Adrenal gland (tissue), 12 donors: ENCODE data around the gene PRPF31. TPM values are rescaled to one million over a fixed set of nuclear protein-coding genes. Genes with fewer than 3 reads are reported as not detected.

Experiments
- DNase-seq, 7 donors: peaks; one replicate each; pipeline ENCODE4 v3.0.0-alpha.2; 2019 to 2020
- H3K27ac ChIP-seq, 5 donors: fragments of 200-600 bp; sonication (generic) in 4 of 5; 1 replicate in 3 of 5; 2 replicates in 2 of 5; pipeline versions ENCODE4 v1.5.1 to v1.8.0; 2016 to 2020; ENCODE audit warnings: mild to moderate bottlenecking in 1 of 5
- H3K27me3 ChIP-seq: fragments of 200-600 bp; 2 replicates; pipeline ENCODE4 v1.8.0; 2021
- H3K36me3 ChIP-seq, 2 donors: fragments of 200-600 bp; replicated peaks in 1 of 2; 1 replicate in 1 of 2; 2 replicates in 1 of 2; pipeline versions ENCODE4 v1.5.1 to v1.8.0; 2018 to 2022
- H3K4me1 ChIP-seq, 2 donors: fragments of 200-600 bp; replicated peaks in 1 of 2; 1 replicate in 1 of 2; 2 replicates in 1 of 2; pipeline versions ENCODE4 v1.5.1 to v1.8.0; 2018 to 2021
- H3K4me3 ChIP-seq, 4 donors: fragments of 200-600 bp; sonication (generic) in 3 of 4; one replicate each; pipeline ENCODE4 v1.5.1; 2016 to 2018
- H3K9me3 ChIP-seq, 3 donors: fragments of 200-600 bp; sonication (generic) in 1 of 3; replicated peaks in 1 of 3; 1 replicate in 2 of 3; 2 replicates in 1 of 3; pipeline versions ENCODE4 v1.5.1 to v1.8.0; 2016 to 2021
- CTCF ChIP-seq, 6 experiments: fragments of 450-650 bp in 4 of 6; fragments of 200-600 bp in 2 of 6; sonication (generic) in 1 of 6; IDR thresholded peaks; 1 replicate in 5 of 6; 2 replicates in 1 of 6; pipeline versions ENCODE4 v1.5.1 to v1.8.0; 2016 to 2021; ENCODE audit warnings: antibody characterized with exemption in 6 of 6, mild to moderate bottlenecking in 2 of 6, moderate library complexity in 1 of 6
- POLR2A ChIP-seq, 2 donors: fragments of 450-650 bp; IDR thresholded peaks; one replicate each; pipeline ENCODE4 v1.6.1; 2017; ENCODE audit warnings: antibody characterized with exemption in 2 of 2, mild to moderate bottlenecking in 2 of 2, moderate library complexity in 1 of 2
- WGBS, 4 donors: extraction: QIAGEN DNeasy Blood & Tissue Kit in 2 of 4; methylation state at CpG; one replicate each; pipeline versions ENCODE4 v1.1.5 to v1.1.7; 2013 to 2017; 5-methylcytosine and 5-hydroxymethylcytosine counted together
- intact Hi-C, 2 donors: fragments of 100-400 bp; cut with DNase I; formaldehyde crosslinking; loops; one replicate each; pipeline versions ENCODE4 v1.14.1 to v1.15.0; 2022 to 2023
- polyA plus RNA-seq, 3 donors: library from polyadenylated mRNA; stranded (reverse); fragments of 200-250 nt in 2 of 3; fragments of 350-450 nt in 1 of 3; fragmentation: Illumina TruSeq in 1 of 3; extraction: RNeasy Lipid Tissue Mini Kit (QIAGEN cat#74804) in 1 of 3; gene quantifications; one replicate each; pipeline ENCODE4 v1.2.3, GENCODE V29; 2013 to 2014
- total RNA-seq, 9 donors: library from RNA; depleted of rRNA in 4 of 9; stranded (reverse); fragments of >200 nt in 4 of 9; fragments of 120-200 nt in 1 of 9; fragmentation: NEBNext Ultra II Directional in 1 of 9; extraction: Animal tissue kit (Norgen Biotek cat#: 25700) in 1 of 9; gene quantifications; one replicate each; pipeline versions ENCODE4 v1.1.0 to v1.2.4, GENCODE V29; 2013 to 2023
- donor health status: healthy with polysubstance abuse.
- donor health status: Bipolar disorder and iron deficiency.
- donor health status: DM: yes; HTN: yes; CAD: no.
- donor health status: DM: no; HTN: no; CAD: no.
- donor health status: DM: no; HTN: no; CAD: no.
- donor health status: DM: yes; HTN: yes; CAD: no.

Gene PRPF31
- total and polyA plus RNA-seq, 12 donors, result 36.1 to 91.7 (median 54.4) TPM

DNA sequence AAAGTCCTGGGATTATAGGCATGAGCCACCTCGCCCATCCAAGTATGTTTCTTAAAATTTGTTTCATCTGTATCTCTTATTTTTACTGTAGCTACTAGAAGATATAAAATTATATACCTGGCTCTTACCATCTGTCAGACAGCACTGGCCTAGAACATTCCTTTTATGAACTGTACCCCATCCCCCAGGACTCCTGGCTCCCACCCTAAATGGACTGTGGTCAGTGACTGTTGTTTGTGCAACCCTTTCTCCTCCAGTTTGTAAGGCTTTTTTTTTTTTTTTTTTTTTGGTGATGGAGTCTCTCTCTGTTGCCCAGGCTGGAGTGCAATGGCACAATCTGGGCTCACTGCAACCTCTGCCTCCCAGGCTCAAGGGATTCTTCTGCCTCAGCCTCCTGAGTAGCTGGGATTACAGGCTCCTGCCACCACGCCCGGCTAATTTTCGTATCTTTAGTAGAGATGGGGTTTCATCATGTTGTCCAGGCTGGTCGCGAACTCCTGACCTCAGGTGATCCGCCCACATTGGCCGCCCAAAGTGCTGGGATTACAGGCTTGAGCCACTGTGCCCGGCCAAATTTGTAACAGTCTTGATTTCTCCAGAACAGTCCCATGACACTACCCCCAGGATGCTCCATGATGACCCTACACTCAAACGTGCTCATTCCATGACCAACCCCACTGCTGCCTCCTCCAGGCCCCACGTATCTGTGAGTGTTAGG, 10.4 kb upstream of the PRPF31 start:
- intact Hi-C loops, result no loop called here
- no peak overlapping the region for H3K4me3 ChIP-seq
- no peak for TF ChIP-seq POLR2A (IDR thresholded peaks at IDR 0.05)
- TF ChIP-seq CTCF (IDR thresholded peaks at IDR 0.05), result no peak
- no peaks in the 10 kb centered on the region for H3K9me3 ChIP-seq
- H3K4me1 ChIP-seq, result peaks cover 0 to 11% of the 10 kb centered on the region in 2 donors
- peak in 1 of 7 donors; percentile 45 for DNase-seq
- peaks cover 0 to 42% of the 10 kb centered on the region in 2 donors for H3K36me3 ChIP-seq
- H3K27ac ChIP-seq, result no peak overlapping the region
- 84 to 89% (median 87%) methylated on average over 9 to 11 of the region's 11 CpGs for WGBS, 4 donors
- no peaks in the 10 kb centered on the region for H3K27me3 ChIP-seq

DNA sequence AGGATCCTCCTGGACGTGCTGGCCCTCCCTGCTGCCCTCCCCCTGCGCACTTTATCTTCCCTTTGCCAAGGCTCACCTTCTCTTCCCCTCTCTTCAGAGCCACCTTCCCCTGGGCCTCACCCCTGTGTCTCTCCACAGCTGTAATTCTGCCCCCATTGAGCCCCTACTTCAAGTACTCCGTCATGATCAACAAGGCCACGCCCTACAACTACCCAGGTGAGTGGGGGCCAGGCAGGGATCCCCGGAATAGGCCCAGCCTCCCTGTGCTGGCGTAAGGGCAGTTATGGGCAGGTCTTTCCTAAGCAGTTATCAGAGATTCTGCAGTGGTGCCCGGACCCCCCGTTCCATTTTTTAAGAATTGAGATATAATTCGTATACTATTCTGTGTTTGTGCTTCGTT, 9.8 kb upstream of the PRPF31 start:
- 93 to 97% (median 94%) methylated on average over 10 of the region's 10 CpGs for WGBS, 4 donors

GRCh38 chr19:54106716-54107115, 8.8 kb upstream of the PRPF31 start:
- peaks cover 0 to 51% of the 10 kb centered on the region in 2 donors for H3K36me3 ChIP-seq
- intact Hi-C loops, result no loop called here

More for the DNA sequence above, 9.8 kb upstream of the PRPF31 start:
- DNase-seq, result peak in 2 of 7 donors; percentile 14 to 50
- no peaks in the 10 kb centered on the region for H3K9me3 ChIP-seq
- H3K36me3 ChIP-seq, result peaks cover 0 to 47% of the 10 kb centered on the region in 2 donors
- TF ChIP-seq CTCF (IDR thresholded peaks at IDR 0.05) (no peak), POLR2A (IDR thresholded peaks at IDR 0.05) (no peak)
- H3K4me1 ChIP-seq, result peaks cover 0 to 11% of the 10 kb centered on the region in 2 donors
- H3K27ac ChIP-seq, result no peak overlapping the region
- intact Hi-C loops, result no loop called here
- H3K4me3 ChIP-seq, result no peak overlapping the region
- no peaks in the 10 kb centered on the region for H3K27me3 ChIP-seq

More at GRCh38 chr19:54106716-54107115, 8.8 kb upstream of the PRPF31 start:
- no peak for TF ChIP-seq POLR2A (IDR thresholded peaks at IDR 0.05)
- TF ChIP-seq CTCF (IDR thresholded peaks at IDR 0.05), result no peak
- Histone ChIP-seq H3K27ac (no peak overlapping the region), H3K4me3 (no peak overlapping the region), H3K27me3 (no peaks in the 10 kb centered on the region), H3K4me1 (peaks cover 0 to 11% of the 10 kb centered on the region in 2 donors), H3K9me3 (no peaks in the 10 kb centered on the region)
- DNase-seq, result peak in 4 of 7 donors; percentile 15 to 49 (median 19)
- 84 to 87% (median 86%) methylated on average over 15 of the region's 15 CpGs for WGBS, 4 donors
